Neural progenitor cell (in vitro differentiated cells): ENCODE measurements around the gene RAET1E. TPM values are rescaled to one million over a fixed set of nuclear protein-coding genes. Genes with fewer than 3 reads are reported as not detected.
A peak's percentile ranks its signal among the peaks of the same experiment; 100 is the strongest.
"Not testable (repeated sequence)": the region's sequence is repeated elsewhere in the genome, so short reads cannot be mapped to it uniquely, and the experiment has no call there.

Source experiments
- DNase-seq: peaks from one replicate; pipeline ENCODE4 v3.0.0-alpha.2; 2016; ENCODE audit warnings: low spot score
- H2AFZ ChIP-seq: fragments of 200-600 bp; sonication (generic); replicated peaks from 2 replicates; pipeline ENCODE4 v1.6.1; 2016; ENCODE audit warnings: antibody characterized with exemption
- H3F3A ChIP-seq: fragments of 200-600 bp; sonication (generic); 2 replicates; pipeline ENCODE4 v1.6.1; 2016; ENCODE audit warnings: antibody characterized with exemption, low read depth
- H3K27ac ChIP-seq: fragments of 200-600 bp; sonication (generic); 2 replicates; pipeline ENCODE4 v1.5.1; 2016; ENCODE audit warnings: mild to moderate bottlenecking
- H3K27me3 ChIP-seq: fragments of 200-600 bp; sonication (generic); 2 replicates; pipeline ENCODE4 v1.6.1; 2016; ENCODE audit warnings: mild to moderate bottlenecking, moderate library complexity
- H3K36me3 ChIP-seq: fragments of 200-600 bp; sonication (generic); 2 replicates; pipeline ENCODE4 v1.5.1; 2016
- H3K4me1 ChIP-seq: fragments of 200-600 bp; sonication (generic); 2 replicates; pipeline ENCODE4 v1.6.1; 2016; ENCODE audit warnings: mixed run types
- H3K4me2 ChIP-seq: fragments of 200-600 bp; sonication (generic); 2 replicates; pipeline ENCODE4 v1.6.1; 2016
- H3K4me3 ChIP-seq: fragments of 200-600 bp; sonication (generic); 2 replicates; pipeline ENCODE4 v1.5.1; 2016
- H3K79me2 ChIP-seq: fragments of 200-600 bp; sonication (generic); 2 replicates; pipeline ENCODE4 v1.6.1; 2016; ENCODE audit warnings: low read depth
- H3K9ac ChIP-seq: fragments of 200-600 bp; sonication (generic); 2 replicates; pipeline ENCODE4 v1.6.1; 2016
- H3K9me3 ChIP-seq: fragments of 200-600 bp; sonication (generic); 2 replicates; pipeline ENCODE4 v1.5.1; 2016; ENCODE audit warnings: low read depth
- H4K20me1 ChIP-seq: fragments of 200-600 bp; sonication (generic); 2 replicates; pipeline ENCODE4 v1.6.1; 2016; ENCODE audit warnings: low read depth
- H3K27ac Mint-ChIP-seq: 3 replicates; pipeline ENCODE4 v1.8.0; 2021; ENCODE audit warnings: mixed read lengths
- H3K27me3 Mint-ChIP-seq: 2 replicates; pipeline ENCODE4 v1.8.0; 2022; ENCODE audit warnings: low read depth, mild to moderate bottlenecking, inconsistent platforms, moderate library complexity, mixed read lengths; ENCODE audit not compliant: insufficient read depth
- H3K36me3 Mint-ChIP-seq: 3 replicates; pipeline ENCODE4 v1.8.0; 2021; ENCODE audit warnings: mixed read lengths
- H3K4me1 Mint-ChIP-seq: 3 replicates; pipeline ENCODE4 v1.8.0; 2021; ENCODE audit warnings: mixed read lengths
- H3K4me3 Mint-ChIP-seq: 3 replicates; pipeline ENCODE4 v1.8.0; 2021; ENCODE audit warnings: mild to moderate bottlenecking, moderate library complexity, mixed read lengths
- H3K9me3 Mint-ChIP-seq: 3 replicates; pipeline ENCODE4 v1.8.0; 2020; ENCODE audit warnings: mixed read lengths
- CTCF ChIP-seq: fragments of 200-600 bp; sonication (generic); IDR thresholded peaks from 2 replicates; pipeline ENCODE4 v1.5.1; 2017; ENCODE audit warnings: antibody characterized with exemption, mild to moderate bottlenecking
- EZH2 ChIP-seq: fragments of 200-600 bp; sonication (generic); IDR thresholded peaks from 2 replicates; pipeline ENCODE4 v1.6.1; 2017; ENCODE audit warnings: antibody characterized with exemption, mild to moderate bottlenecking, moderate library complexity
- EZH2phosphoT487 ChIP-seq: fragments of 200-600 bp; sonication (generic); IDR thresholded peaks from 2 replicates; pipeline ENCODE4 v1.6.1; 2017; ENCODE audit warnings: antibody characterized with exemption
- total RNA-seq: library from RNA; depleted of rRNA; stranded (reverse); fragments of >200 nt; gene quantifications from 2 replicates; pipeline ENCODE4 v1.2.3, GENCODE V29; 2015; ENCODE audit warnings: low replicate concordance

Gene RAET1E, protein sequence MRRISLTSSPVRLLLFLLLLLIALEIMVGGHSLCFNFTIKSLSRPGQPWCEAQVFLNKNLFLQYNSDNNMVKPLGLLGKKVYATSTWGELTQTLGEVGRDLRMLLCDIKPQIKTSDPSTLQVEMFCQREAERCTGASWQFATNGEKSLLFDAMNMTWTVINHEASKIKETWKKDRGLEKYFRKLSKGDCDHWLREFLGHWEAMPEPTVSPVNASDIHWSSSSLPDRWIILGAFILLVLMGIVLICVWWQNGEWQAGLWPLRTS
- total RNA-seq = not detected in 2 replicates

DNA sequence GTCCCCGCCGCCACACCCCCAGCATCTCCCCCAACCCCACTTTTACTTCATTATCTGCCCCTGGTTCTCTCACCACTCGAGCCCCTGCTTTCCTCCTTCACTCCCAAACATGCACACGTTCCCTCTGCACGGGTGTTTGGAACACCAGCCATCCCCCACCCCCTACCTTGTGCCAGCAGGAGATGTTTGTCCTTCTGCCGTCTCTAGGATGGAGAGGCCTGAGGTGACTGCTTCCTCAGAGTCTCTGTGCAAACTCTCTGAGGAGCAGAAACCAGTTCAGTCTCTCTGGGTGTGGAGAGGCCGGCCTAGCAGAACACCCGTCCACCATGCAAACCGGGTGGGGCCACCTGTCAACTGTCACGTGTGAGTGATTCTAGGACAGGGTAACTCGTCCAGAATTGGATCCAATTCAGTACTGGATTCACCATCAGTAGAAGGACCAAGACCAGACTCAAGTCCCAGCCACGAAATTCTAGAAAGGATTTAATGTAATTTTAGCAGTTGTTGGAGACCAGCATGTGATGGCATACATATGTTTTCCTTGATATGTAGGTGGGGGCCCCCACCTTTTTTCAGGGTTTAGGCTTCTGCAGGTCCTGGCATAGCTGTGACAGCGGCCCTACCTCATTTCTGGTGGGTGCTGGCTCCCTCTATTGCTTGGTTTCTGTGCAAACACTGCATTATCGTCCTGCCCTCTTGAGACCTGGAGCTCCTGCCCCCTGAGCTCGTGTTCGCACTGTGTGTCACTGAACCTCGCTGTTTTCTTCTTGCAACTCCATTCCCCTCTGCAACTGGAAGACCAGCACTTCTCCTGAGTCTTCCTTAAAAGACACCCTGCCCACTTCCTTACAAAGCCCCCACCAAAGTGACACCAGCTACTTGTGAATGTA is at the start of gene RAET1E:
RAET1E (minus strand) TSS at position 259 of the 890 bp plus-strand sequence. CDS start 7,212 bp downstream, outside the sequence.
- no peak within 1 kb of the TSS for H3K4me3 ChIP-seq
- no peak within 1 kb of the TSS for H3K9ac ChIP-seq
- peak; percentile 21 for DNase-seq
- H3K27ac Mint-ChIP-seq = peak within 1 kb of the TSS; percentile 12
- no peaks in the 10 kb centered on the region for H3K4me1 Mint-ChIP-seq
- H3K36me3 Mint-ChIP-seq = no peaks in the 10 kb centered on the region
- H3K4me3 Mint-ChIP-seq = peak within 1 kb of the TSS; percentile 24
- no peak within 1 kb of the TSS for H3K4me2 ChIP-seq
- peaks cover 8% of the 10 kb centered on the region for H3K27me3 Mint-ChIP-seq
- no peaks in the 10 kb centered on the region for H3K36me3 ChIP-seq
- no peaks in the 10 kb centered on the region for H3K9me3 Mint-ChIP-seq
- H3F3A ChIP-seq = no peaks in the 10 kb centered on the region
- no peaks in the 10 kb centered on the region for H3K79me2 ChIP-seq
- H3K27me3 ChIP-seq = peaks cover 12% of the 10 kb centered on the region
- TF ChIP-seq EZH2 (no peak), CTCF (peak; percentile 18), EZH2phosphoT487 (no peak)
- no peak within 1 kb of the TSS for H3K27ac ChIP-seq
- no peaks in the 10 kb centered on the region for H3K4me1 ChIP-seq
- H4K20me1 ChIP-seq = no peaks in the 10 kb centered on the region
- H3K9me3 ChIP-seq = no peaks in the 10 kb centered on the region
- H2AFZ ChIP-seq = no peak within 1 kb of the TSS

- H3K9me3 Mint-ChIP-seq, H3K4me2 ChIP-seq, H3K36me3 ChIP-seq, H3K36me3 Mint-ChIP-seq, H3K4me1 ChIP-seq, H2AFZ ChIP-seq, H3K9ac ChIP-seq, H3K27ac Mint-ChIP-seq, H3F3A ChIP-seq, H3K4me3 ChIP-seq, DNase-seq, H3K9me3 ChIP-seq, H3K4me1 Mint-ChIP-seq, H3K27ac ChIP-seq, H4K20me1 ChIP-seq, H3K4me3 Mint-ChIP-seq, H3K79me2 ChIP-seq: not testable (repeated sequence)
- H3K27me3 Mint-ChIP-seq = peaks cover 66% of the 10 kb centered on the region
- H3K27me3 ChIP-seq = peaks cover 90% of the 10 kb centered on the region
These were observed 49.6 kb upstream of the RAET1E start for GRCh38 chr6:149947533-149947932.

DNA sequence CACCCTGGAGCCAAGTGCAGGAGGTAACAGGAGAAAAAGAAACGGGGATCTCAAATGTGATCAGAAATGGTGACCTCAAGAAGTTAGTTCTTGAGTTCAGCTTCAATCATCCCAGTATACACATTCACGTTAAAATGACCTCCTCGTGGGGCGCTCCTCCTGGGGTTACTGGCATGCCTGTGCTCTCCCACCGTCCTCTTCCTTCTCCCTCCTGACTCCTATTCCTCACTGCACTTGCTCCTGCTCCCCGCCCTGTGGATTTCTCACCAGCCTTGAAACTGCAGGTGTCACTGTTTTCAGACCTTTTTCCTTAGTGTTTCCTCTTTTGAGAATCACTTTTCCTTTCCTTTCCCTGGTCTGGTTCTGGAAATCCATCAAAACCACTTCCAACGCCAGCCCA is 48.7 kb upstream of the RAET1E start:
- H2AFZ ChIP-seq, DNase-seq, H3K4me3 ChIP-seq, H3K36me3 Mint-ChIP-seq, H3K79me2 ChIP-seq, H3K4me3 Mint-ChIP-seq, H4K20me1 ChIP-seq, H3K9me3 ChIP-seq, H3K4me2 ChIP-seq, H3F3A ChIP-seq, H3K4me1 Mint-ChIP-seq, H3K9me3 Mint-ChIP-seq, H3K9ac ChIP-seq, H3K27ac ChIP-seq, H3K4me1 ChIP-seq, H3K27ac Mint-ChIP-seq, H3K36me3 ChIP-seq: not testable (repeated sequence)
- H3K27me3 Mint-ChIP-seq = peaks cover 65% of the 10 kb centered on the region
- peaks cover 90% of the 10 kb centered on the region for H3K27me3 ChIP-seq

- not testable (repeated sequence) for H3K27ac ChIP-seq, H3K4me3 ChIP-seq, H3K36me3 ChIP-seq, H2AFZ ChIP-seq, H3K27ac Mint-ChIP-seq, H3K79me2 ChIP-seq, DNase-seq, H3K9me3 ChIP-seq, H4K20me1 ChIP-seq, H3K36me3 Mint-ChIP-seq, H3F3A ChIP-seq, H3K4me1 ChIP-seq, H3K9ac ChIP-seq, H3K4me3 Mint-ChIP-seq, H3K4me2 ChIP-seq, H3K9me3 Mint-ChIP-seq, H3K4me1 Mint-ChIP-seq
- H3K27me3 ChIP-seq = peaks cover 90% of the 10 kb centered on the region
- H3K27me3 Mint-ChIP-seq = peaks cover 65% of the 10 kb centered on the region
These were observed 47.4 kb upstream of the RAET1E start for GRCh38 chr6:149945276-149945675.

GRCh38 chr6:149943321-149943720 is 45.4 kb upstream of the RAET1E start:
- H3K27ac Mint-ChIP-seq, H3K9me3 Mint-ChIP-seq, DNase-seq, H3K36me3 ChIP-seq, H3K4me1 Mint-ChIP-seq, H3K4me2 ChIP-seq, H2AFZ ChIP-seq, H3K4me1 ChIP-seq, H3K79me2 ChIP-seq, H3K36me3 Mint-ChIP-seq, H3K9ac ChIP-seq, H3K27ac ChIP-seq, H3K4me3 ChIP-seq, H3F3A ChIP-seq, H3K9me3 ChIP-seq: not testable (repeated sequence)
- Mint-ChIP-seq H3K27me3 (peaks cover 69% of the 10 kb centered on the region), H3K4me3 (peak overlapping the region; percentile 91)
- Histone ChIP-seq H3K27me3 (peaks cover 90% of the 10 kb centered on the region), H4K20me1 (peaks cover 19% of the 10 kb centered on the region)
